Stimulated activated naive CD8-positive, alpha-beta T cell treated with anti-CD3 and anti-CD28 coated beads, Interleukin-15, Interleukin-2, amounts not matched to agents 100 ng/mL and 50 ng/mL, for 24 hours (primary cell): ENCODE results near the gene CCL21.
"Not testable (repeated sequence)": the region's sequence is repeated elsewhere in the genome, so short reads cannot be mapped to it uniquely, and the experiment has no call there.

Source experiments
- H3K27ac Mint-ChIP-seq: one replicate; pipeline ENCODE4 v1.8.0; 2021; ENCODE audit warnings: mild to moderate bottlenecking, mixed read lengths
- H3K27me3 Mint-ChIP-seq: one replicate; pipeline ENCODE4 v1.8.0; 2021; ENCODE audit warnings: mixed read lengths
- H3K36me3 Mint-ChIP-seq: one replicate; pipeline ENCODE4 v1.8.0; 2021; ENCODE audit warnings: low read depth, mixed read lengths
- H3K4me1 Mint-ChIP-seq: one replicate; pipeline ENCODE4 v1.8.0; 2021; ENCODE audit warnings: low read depth, mixed read lengths
- H3K4me3 Mint-ChIP-seq: one replicate; pipeline ENCODE4 v1.8.0; 2021; ENCODE audit warnings: mild to moderate bottlenecking, mixed read lengths
- H3K9me3 Mint-ChIP-seq: one replicate; pipeline ENCODE4 v1.8.0; 2021; ENCODE audit warnings: mixed read lengths

The CCL21 gene

GRCh38 chr9:34710023-34710422 lies at the start of gene CCL21:
TSS of gene CCL21 (minus strand) at chr9:34710136. CDS start at chr9:34710066, 70 bp downstream.
- Mint-ChIP-seq H3K9me3 (no peaks in the 10 kb centered on the region), H3K4me3 (no peak within 1 kb of the TSS), H3K27me3 (peaks cover 13% of the 10 kb centered on the region), H3K4me1 (no peaks in the 10 kb centered on the region), H3K27ac (no peak within 1 kb of the TSS), H3K36me3 (no peaks in the 10 kb centered on the region)

- Mint-ChIP-seq H3K27ac (no peak overlapping the region), H3K9me3 (no peaks in the 10 kb centered on the region), H3K36me3 (no peaks in the 10 kb centered on the region), H3K27me3 (peaks cover 33% of the 10 kb centered on the region), H3K4me3 (no peak overlapping the region), H3K4me1 (no peaks in the 10 kb centered on the region)
Measured at GRCh38 chr9:34759432-34760134, 49.6 kb upstream of the CCL21 start.

- not testable (repeated sequence) for H3K36me3 Mint-ChIP-seq, H3K27ac Mint-ChIP-seq, H3K4me1 Mint-ChIP-seq, H3K9me3 Mint-ChIP-seq, H3K4me3 Mint-ChIP-seq
- peaks cover 63% of the 10 kb centered on the region for H3K27me3 Mint-ChIP-seq
Measured at GRCh38 chr9:34750320-34750719, 40.4 kb upstream of the CCL21 start.

GRCh38 chr9:34746526-34746925 lies 36.6 kb upstream of the CCL21 start:
- Mint-ChIP-seq H3K4me3 (no peak overlapping the region), H3K4me1 (peaks cover 4% of the 10 kb centered on the region), H3K27me3 (peaks cover 54% of the 10 kb centered on the region), H3K9me3 (peaks cover 3% of the 10 kb centered on the region), H3K27ac (no peak overlapping the region), H3K36me3 (no peaks in the 10 kb centered on the region)

DNA sequence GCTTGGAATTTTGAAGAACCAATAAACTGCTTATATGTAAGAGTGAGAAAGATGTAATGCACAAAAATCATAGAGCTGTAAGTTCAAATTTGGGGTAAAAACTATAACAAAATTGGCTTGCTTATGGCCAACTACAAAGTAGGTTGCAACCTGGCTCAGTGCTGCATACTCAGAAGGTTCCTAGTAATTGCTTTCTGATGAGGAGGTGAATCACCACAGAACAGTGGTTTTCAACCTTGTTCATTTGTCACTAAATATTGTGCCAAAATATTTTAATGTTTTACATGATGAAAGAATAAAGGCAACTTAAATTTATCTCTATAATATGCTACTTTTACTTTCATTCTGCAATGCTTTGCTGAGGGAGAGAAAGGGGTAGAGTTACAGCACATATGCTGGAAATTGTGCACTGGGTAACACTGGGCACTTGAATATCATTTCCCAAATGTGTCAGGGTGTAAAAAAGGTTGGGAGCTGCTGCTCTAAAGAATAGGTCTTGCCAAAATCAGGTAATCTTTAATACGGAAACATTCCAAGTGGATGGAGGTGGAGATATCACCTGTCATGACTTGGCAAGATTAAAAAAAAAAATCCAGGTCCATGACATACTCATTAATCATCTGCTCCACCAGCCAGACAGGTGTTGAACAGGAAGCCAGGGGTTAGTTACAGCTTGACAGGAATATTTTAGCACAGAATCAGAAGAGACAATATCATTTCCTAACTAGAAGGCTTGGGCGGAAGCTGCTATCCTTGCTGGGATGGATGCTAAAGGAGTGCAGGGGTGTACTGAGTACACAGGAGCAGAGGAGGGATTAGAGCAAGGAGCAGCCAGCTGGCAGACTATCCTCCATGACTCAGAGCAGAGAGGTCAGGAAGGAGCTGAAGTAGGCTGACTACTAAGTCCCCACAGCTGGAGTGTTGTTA lies 34.6 kb upstream of the CCL21 start:
- H3K27me3 Mint-ChIP-seq, result peaks cover 41% of the 10 kb centered on the region
- H3K4me1 Mint-ChIP-seq, result peaks cover 4% of the 10 kb centered on the region
- no peak overlapping the region for H3K4me3 Mint-ChIP-seq
- no peak overlapping the region for H3K27ac Mint-ChIP-seq
- peaks cover 3% of the 10 kb centered on the region for H3K9me3 Mint-ChIP-seq
- H3K36me3 Mint-ChIP-seq, result no peaks in the 10 kb centered on the region

- peaks cover 31% of the 10 kb centered on the region for H3K27me3 Mint-ChIP-seq
- no peak overlapping the region for H3K4me3 Mint-ChIP-seq
- H3K36me3 Mint-ChIP-seq, result no peaks in the 10 kb centered on the region
- H3K27ac Mint-ChIP-seq, result no peak overlapping the region
- peaks cover 4% of the 10 kb centered on the region for H3K4me1 Mint-ChIP-seq
- H3K9me3 Mint-ChIP-seq, result peaks cover 3% of the 10 kb centered on the region
Measured at GRCh38 chr9:34742710-34743109, 32.8 kb upstream of the CCL21 start.

DNA sequence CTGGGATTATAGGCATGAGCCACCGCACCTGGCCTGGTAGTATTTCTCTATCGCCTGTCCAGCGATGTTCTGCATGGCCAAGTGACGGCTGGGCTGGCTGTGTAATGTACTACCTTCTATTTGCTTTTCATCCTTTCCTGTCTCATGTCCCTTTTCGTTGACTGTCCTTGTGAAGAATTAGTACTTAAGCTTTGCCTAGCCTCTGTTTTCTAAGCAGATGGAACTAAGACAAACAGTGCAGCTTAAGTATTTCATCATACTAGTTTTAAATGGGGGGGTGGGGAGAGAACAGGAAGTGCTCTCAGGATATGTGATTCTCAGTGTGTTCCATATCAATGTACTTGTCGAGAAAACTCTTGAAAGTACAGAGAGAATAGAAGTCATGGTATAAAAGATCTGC lies 31.7 kb upstream of the CCL21 start:
- no peaks in the 10 kb centered on the region for H3K36me3 Mint-ChIP-seq
- H3K27ac Mint-ChIP-seq, result no peak overlapping the region
- peaks cover 4% of the 10 kb centered on the region for H3K4me1 Mint-ChIP-seq
- H3K9me3 Mint-ChIP-seq, result peaks cover under 1% of the 10 kb centered on the region
- peaks cover 21% of the 10 kb centered on the region for H3K27me3 Mint-ChIP-seq
- H3K4me3 Mint-ChIP-seq, result no peak overlapping the region

GRCh38 chr9:34740176-34740575 lies 30.2 kb upstream of the CCL21 start:
- not testable (repeated sequence) for H3K36me3 Mint-ChIP-seq, H3K4me3 Mint-ChIP-seq, H3K4me1 Mint-ChIP-seq, H3K27ac Mint-ChIP-seq, H3K9me3 Mint-ChIP-seq
- peaks cover 19% of the 10 kb centered on the region for H3K27me3 Mint-ChIP-seq

DNA sequence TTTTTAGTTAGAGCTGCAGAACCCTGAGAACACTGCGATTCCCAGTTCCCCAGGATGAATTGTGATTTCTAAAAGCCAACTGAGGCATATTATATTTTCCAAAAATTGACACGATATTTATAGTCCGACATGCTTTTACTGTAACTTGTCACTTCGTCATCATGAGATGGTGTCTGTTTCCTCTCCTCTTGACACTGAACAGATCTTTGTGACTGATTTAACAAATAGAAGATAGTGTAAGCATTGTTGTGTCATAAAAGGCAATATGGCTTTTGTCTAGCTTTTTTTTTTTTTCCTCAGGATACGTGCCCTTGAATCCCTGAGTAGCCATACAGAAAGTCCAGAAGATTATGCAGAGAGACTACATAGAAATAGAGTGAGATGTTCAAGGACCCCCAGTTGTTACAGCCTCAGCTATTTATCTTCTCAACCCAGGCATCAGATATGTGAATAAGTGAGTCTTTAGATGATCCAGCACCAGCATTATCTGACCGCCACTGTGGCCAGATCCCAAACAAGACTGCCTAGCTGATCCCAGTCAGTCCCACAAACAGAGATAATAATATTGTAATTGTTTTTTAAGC lies 27.8 kb upstream of the CCL21 start:
- H3K36me3 Mint-ChIP-seq, result no peaks in the 10 kb centered on the region
- H3K4me1 Mint-ChIP-seq, result no peaks in the 10 kb centered on the region
- H3K9me3 Mint-ChIP-seq, result no peaks in the 10 kb centered on the region
- H3K27me3 Mint-ChIP-seq, result peaks cover 14% of the 10 kb centered on the region
- H3K27ac Mint-ChIP-seq, result no peak overlapping the region
- H3K4me3 Mint-ChIP-seq, result no peak overlapping the region

DNA sequence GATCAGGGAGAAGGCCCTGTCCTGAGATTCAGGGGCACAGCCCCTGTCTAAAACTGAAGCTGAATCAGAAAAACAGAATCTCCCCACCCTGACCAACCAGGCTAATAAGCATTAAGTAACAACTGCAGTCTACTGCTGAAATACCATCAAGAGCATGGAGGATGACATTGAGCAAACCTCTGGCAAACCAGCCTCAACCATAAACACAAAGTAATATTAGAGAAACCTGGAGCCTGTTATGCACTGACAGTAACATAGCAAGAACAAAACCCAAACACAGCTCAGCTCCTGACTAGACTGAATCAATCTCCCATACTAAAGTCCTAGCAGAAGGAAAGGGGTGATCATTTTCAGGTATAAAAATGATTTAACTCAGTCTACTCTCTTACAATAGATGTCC lies 24.8 kb upstream of the CCL21 start:
- Mint-ChIP-seq H3K27ac (no peak overlapping the region), H3K27me3 (peaks cover 11% of the 10 kb centered on the region), H3K4me1 (no peaks in the 10 kb centered on the region), H3K36me3 (no peaks in the 10 kb centered on the region), H3K4me3 (no peak overlapping the region), H3K9me3 (no peaks in the 10 kb centered on the region)

- no peak overlapping the region for H3K4me3 Mint-ChIP-seq
- H3K4me1 Mint-ChIP-seq, result no peaks in the 10 kb centered on the region
- peaks cover 7% of the 10 kb centered on the region for H3K27me3 Mint-ChIP-seq
- H3K9me3 Mint-ChIP-seq, result no peaks in the 10 kb centered on the region
- H3K36me3 Mint-ChIP-seq, result no peaks in the 10 kb centered on the region
- no peak overlapping the region for H3K27ac Mint-ChIP-seq
Measured at GRCh38 chr9:34732886-34733285, 22.9 kb upstream of the CCL21 start.

DNA sequence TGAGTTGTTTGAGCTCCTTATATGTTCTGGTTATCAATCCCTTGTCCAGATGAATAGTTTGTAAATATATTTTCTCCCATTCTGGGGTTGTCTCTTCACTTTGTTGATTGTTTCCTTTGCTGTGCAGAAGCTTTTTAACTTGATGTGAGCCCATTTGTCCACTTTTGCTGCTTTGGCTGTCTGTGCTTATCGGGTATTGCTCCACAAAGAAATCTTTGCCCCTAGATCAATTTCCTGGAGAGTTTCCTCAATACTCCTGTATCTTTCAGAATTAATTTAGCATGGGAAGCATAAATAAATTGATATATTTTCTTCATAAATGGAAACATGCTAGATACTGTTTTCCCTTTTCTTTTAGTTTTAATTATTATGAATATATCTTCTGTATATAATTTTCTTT lies 22.5 kb upstream of the CCL21 start:
- Mint-ChIP-seq H3K27me3 (peaks cover 7% of the 10 kb centered on the region), H3K4me3 (no peak overlapping the region), H3K36me3 (no peaks in the 10 kb centered on the region)

GRCh38 chr9:34723141-34723540 lies 13.2 kb upstream of the CCL21 start:
- Mint-ChIP-seq H3K4me1 (no peaks in the 10 kb centered on the region), H3K27me3 (peaks cover 6% of the 10 kb centered on the region), H3K9me3 (no peaks in the 10 kb centered on the region), H3K36me3 (no peaks in the 10 kb centered on the region), H3K4me3 (no peak overlapping the region), H3K27ac (no peak overlapping the region)

More for the DNA sequence above, 22.5 kb upstream of the CCL21 start:
- Mint-ChIP-seq H3K27ac (no peak overlapping the region), H3K4me1 (no peaks in the 10 kb centered on the region), H3K9me3 (no peaks in the 10 kb centered on the region)

GRCh38 chr9:34719769-34720025 lies 9.8 kb upstream of the CCL21 start:
- H3K9me3 Mint-ChIP-seq, H3K36me3 Mint-ChIP-seq, H3K4me1 Mint-ChIP-seq, H3K27ac Mint-ChIP-seq, H3K4me3 Mint-ChIP-seq, H3K27me3 Mint-ChIP-seq: not testable (repeated sequence)

- Mint-ChIP-seq H3K36me3 (no peaks in the 10 kb centered on the region), H3K9me3 (no peaks in the 10 kb centered on the region), H3K4me1 (no peaks in the 10 kb centered on the region), H3K27me3 (peaks cover 9% of the 10 kb centered on the region), H3K27ac (no peak overlapping the region), H3K4me3 (no peak overlapping the region)
Measured at GRCh38 chr9:34719021-34719768, 9.3 kb upstream of the CCL21 start.
